ENCODE results near the gene PDE1A.

PDE1A gene

DNA sequence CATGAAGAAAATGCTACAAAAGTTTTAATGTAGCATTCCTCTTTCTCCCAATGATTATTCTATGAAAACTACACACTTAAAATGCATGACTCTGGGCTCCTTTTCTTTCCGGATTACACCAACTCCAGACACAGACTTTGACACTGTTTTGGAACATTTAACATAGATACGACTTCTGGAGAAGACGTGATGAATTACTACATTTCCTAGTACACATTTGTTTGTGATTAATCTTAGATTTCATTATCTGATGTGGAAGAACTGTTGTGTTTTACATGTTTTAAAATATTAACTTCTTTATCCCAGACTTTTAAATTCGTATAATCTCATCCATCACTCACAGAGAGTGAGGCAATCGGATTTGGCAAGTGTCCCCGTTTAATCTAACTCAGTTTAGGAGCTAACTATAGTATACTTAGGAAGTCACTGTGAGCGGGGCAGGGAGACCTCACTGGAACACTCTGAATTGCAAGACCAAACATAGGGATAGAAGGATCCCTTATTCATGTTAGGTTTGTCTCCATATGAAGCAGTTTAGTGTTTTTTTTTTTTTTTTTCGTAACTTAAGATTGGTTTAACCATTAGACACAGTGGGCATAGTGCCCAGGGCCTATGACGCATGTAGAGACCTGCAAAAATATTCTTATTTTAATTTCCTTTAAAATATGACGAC, 66.7 kb downstream of the PDE1A start:
- TF ChIP-seq POLR2AphosphoS5 (IDR thresholded peaks at IDR 0.05; ENCODE audit: low read depth) (no peak), GABPA (IDR thresholded peaks at IDR 0.05; ENCODE audit: low read depth) (no peak), SPI1 (IDR thresholded peaks at IDR 0.05; ENCODE audit: borderline replicate concordance, low read depth) (no peak)
- TF ChIP-seq, protein P1, sequence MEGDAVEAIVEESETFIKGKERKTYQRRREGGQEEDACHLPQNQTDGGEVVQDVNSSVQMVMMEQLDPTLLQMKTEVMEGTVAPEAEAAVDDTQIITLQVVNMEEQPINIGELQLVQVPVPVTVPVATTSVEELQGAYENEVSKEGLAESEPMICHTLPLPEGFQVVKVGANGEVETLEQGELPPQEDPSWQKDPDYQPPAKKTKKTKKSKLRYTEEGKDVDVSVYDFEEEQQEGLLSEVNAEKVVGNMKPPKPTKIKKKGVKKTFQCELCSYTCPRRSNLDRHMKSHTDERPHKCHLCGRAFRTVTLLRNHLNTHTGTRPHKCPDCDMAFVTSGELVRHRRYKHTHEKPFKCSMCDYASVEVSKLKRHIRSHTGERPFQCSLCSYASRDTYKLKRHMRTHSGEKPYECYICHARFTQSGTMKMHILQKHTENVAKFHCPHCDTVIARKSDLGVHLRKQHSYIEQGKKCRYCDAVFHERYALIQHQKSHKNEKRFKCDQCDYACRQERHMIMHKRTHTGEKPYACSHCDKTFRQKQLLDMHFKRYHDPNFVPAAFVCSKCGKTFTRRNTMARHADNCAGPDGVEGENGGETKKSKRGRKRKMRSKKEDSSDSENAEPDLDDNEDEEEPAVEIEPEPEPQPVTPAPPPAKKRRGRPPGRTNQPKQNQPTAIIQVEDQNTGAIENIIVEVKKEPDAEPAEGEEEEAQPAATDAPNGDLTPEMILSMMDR (IDR thresholded peaks at IDR 0.05; ENCODE audit: insufficient read depth, low read length) = no peak
- TF ChIP-seq, protein P2, sequence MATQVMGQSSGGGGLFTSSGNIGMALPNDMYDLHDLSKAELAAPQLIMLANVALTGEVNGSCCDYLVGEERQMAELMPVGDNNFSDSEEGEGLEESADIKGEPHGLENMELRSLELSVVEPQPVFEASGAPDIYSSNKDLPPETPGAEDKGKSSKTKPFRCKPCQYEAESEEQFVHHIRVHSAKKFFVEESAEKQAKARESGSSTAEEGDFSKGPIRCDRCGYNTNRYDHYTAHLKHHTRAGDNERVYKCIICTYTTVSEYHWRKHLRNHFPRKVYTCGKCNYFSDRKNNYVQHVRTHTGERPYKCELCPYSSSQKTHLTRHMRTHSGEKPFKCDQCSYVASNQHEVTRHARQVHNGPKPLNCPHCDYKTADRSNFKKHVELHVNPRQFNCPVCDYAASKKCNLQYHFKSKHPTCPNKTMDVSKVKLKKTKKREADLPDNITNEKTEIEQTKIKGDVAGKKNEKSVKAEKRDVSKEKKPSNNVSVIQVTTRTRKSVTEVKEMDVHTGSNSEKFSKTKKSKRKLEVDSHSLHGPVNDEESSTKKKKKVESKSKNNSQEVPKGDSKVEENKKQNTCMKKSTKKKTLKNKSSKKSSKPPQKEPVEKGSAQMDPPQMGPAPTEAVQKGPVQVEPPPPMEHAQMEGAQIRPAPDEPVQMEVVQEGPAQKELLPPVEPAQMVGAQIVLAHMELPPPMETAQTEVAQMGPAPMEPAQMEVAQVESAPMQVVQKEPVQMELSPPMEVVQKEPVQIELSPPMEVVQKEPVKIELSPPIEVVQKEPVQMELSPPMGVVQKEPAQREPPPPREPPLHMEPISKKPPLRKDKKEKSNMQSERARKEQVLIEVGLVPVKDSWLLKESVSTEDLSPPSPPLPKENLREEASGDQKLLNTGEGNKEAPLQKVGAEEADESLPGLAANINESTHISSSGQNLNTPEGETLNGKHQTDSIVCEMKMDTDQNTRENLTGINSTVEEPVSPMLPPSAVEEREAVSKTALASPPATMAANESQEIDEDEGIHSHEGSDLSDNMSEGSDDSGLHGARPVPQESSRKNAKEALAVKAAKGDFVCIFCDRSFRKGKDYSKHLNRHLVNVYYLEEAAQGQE (IDR thresholded peaks at IDR 0.05; ENCODE audit: insufficient replicate concordance, low read depth) = no peak
- H3K27ac ChIP-seq (replicated peaks) = no peak overlapping the region
- H3K27me3 ChIP-seq (ENCODE audit: insufficient read depth, poor library complexity, severe bottlenecking) = no peaks in the 10 kb centered on the region

DNA sequence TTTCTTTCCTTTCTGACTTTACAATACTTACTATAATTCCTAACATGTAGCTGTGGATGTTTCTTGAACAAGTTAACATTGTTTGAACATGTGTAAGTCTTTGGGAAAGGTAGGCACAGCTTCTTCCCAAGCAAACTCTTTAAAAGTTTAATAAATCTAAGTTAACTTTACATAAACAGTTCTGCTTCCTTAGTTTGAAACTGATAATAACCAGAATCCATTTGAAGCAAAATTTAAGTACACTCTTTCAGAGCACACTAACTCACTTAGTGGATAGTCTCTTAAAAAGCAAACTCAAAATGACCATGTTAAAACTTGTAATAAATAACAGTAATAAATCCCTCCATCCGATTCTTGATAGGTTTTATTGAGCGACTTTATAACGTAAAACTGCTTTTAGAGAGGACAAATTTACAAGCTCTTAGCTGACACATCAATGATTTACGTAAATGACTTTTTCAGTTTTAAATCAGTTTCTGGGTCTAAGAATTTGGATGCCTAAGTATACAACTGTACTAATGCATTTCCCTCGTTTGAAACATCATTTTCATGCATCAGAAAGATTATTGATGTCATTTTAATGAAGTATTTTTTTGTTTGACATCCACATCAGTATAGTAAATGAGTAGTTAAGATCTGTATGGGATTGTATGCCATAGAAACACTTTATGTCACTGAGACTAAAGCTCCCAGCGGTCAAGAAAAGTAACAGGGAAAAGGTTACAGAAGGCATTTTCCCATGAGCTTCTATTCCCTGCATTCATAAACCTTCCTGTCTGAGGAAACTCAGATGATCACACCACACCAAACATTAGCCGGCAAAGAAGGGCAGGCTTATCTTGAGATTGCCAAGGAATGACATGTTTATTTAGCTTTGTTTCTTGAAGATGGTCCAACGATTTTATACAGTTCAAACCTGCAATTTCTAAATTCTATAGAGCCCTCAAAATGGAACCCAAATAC, 67.5 kb downstream of the PDE1A start:
- Histone ChIP-seq H3K4me3 (replicated peaks; ENCODE audit: insufficient read depth, low read length) (no peak overlapping the region), H3K27ac (replicated peaks) (no peak overlapping the region), H3K27me3 (ENCODE audit: insufficient read depth, poor library complexity, severe bottlenecking) (no peaks in the 10 kb centered on the region)
- DNase-seq (ENCODE audit: low read depth in 1 of 2, low spot score in 1 of 2) = no peak
- no peak for TF ChIP-seq SPI1 (IDR thresholded peaks at IDR 0.05; ENCODE audit: borderline replicate concordance, low read depth)
- TF ChIP-seq, protein P2 (IDR thresholded peaks at IDR 0.05; ENCODE audit: insufficient replicate concordance, low read depth) = no peak
- TF ChIP-seq POLR2AphosphoS5 (IDR thresholded peaks at IDR 0.05; ENCODE audit: low read depth) = no peak
- TF ChIP-seq, protein P1 (IDR thresholded peaks at IDR 0.05; ENCODE audit: insufficient read depth, low read length) = no peak
- TF ChIP-seq GABPA (IDR thresholded peaks at IDR 0.05; ENCODE audit: low read depth) = no peak

More for the DNA sequence above, 66.7 kb downstream of the PDE1A start:
- no peak for DNase-seq (ENCODE audit: low read depth in 1 of 2, low spot score in 1 of 2)
- no peak overlapping the region for H3K4me3 ChIP-seq (replicated peaks; ENCODE audit: insufficient read depth, low read length)

DNA sequence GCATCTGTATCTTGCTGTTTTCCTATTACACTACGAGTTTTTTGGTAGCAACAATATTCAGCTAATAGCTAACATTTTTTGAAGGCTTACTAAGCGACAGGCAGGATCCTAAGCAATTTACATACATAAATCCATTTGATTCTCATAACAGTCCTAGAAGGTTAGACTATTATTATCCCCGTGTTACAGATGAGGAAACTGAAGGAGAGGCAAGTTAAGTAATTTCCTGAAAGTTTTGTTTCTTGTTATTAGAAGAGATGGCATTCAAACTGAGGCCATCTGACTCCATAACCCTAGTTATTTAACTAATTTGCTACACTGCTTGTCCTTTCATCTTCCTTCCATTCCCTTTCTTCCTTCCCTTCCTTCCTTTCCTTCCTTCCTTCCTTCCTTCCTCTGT, 68.2 kb downstream of the PDE1A start:
- DNase-seq (ENCODE audit: low read depth in 1 of 2, low spot score in 1 of 2) = no peak
- H3K27ac ChIP-seq (replicated peaks) = no peak overlapping the region
- TF ChIP-seq, protein P1 (IDR thresholded peaks at IDR 0.05; ENCODE audit: insufficient read depth, low read length) = no peak
- TF ChIP-seq, protein P2 (IDR thresholded peaks at IDR 0.05; ENCODE audit: insufficient replicate concordance, low read depth) = no peak
- no peak for TF ChIP-seq SPI1 (IDR thresholded peaks at IDR 0.05; ENCODE audit: borderline replicate concordance, low read depth)
- TF ChIP-seq POLR2AphosphoS5 (IDR thresholded peaks at IDR 0.05; ENCODE audit: low read depth) = no peak
- no peak for TF ChIP-seq GABPA (IDR thresholded peaks at IDR 0.05; ENCODE audit: low read depth)
- H3K27me3 ChIP-seq (ENCODE audit: insufficient read depth, poor library complexity, severe bottlenecking) = no peaks in the 10 kb centered on the region
- no peak overlapping the region for H3K4me3 ChIP-seq (replicated peaks; ENCODE audit: insufficient read depth, low read length)

All from HL-60 (cell line).